Epidermal melanocyte (primary cell): Measurements from ENCODE around the gene NOX3.

Experiments
- DNase-seq: peaks from one replicate; pipeline ENCODE4 v3.0.0; 2011; ENCODE audit warnings: low spot score; ENCODE audit not compliant: insufficient read length

The NOX3 gene

DNA sequence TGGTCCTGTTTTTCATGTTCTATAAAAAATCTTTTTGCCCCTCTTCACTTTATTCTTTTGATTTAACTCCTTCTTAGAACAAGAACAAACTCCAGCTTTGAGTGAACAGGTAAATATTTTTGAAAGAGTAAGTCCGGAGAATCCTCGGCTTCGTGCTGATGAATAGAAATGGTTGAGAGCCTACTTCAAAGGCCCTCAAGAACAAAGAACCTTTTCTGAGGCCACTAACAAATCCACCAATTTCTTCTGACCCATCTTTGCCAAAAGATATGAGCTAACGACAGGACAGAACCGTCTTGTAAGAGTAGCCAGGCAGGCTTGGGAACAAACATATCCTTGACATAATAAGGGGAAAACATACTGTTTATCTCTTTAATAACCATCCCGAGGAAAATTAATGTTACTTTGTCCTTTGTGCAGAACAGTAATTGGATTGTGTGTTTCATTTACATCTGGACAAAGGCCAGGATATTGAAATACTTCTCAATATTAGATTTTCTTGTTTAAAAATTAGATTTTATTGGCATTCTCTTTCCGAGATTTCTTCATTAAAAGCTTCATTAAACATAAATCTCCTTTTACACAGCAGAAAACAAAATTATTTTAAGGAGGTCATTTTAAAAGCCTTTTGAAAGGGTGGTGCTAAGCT is 52.9 kb downstream of the NOX3 start:
- DNase-seq, result no peak

DNA sequence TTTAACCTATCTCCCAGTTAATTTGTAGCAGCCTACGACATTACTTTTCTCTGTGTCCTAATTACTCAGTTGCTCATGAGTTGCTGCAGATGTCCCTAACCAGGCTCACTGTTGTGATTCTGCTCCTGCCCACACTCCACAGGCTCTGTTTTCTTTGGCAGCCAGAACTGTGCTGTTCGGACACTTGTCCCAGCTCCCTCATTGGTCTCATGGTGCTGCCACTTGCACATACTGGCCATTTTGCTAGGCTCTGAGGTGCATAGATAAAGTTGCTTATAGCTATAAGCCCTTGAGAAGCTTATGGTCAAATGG is 55.0 kb downstream of the NOX3 start:
- no peak for DNase-seq

DNA sequence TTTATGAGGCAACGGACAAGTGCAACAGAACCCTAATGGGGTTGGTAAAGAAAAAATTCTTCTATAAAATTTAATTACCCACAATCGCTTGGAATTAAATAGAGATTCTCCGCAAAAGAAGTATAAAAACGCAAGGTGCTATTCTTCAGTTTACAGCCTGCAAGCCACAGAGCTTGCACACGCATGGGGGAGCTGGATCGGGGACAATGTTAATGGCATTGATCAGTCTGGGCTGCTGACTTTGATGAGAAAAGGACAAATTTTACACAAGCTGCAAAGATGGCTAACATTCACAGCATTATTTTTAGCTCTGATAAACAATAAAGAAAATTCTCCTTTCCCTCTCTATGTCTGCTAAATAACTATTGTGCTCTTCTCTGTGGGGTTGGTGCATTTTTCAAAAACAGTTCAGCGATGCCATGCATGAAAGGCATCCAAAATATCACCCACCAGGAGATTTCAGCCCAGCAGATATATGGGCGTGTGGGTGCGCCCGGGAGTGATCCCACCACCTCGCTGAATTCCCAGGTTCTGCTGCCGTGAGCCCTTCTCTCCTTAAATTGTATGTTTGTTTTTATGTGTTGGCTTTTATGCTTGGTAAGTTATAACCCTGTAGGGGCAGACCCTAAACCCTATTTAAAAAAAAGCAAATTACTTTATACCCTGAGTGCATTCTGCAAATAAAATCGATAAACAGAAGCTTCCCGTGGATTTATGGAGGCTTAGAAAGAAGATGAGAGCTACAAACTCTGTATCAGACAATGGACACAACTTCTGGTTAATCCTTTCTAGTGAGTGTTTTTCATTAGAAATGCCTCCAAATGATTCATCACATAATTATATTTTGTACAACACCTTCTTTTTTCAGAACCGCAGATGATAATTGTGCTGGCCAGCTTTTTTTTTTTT is 55.6 kb downstream of the NOX3 start:
- no peak for DNase-seq

GRCh38 chr6:155399062-155399744 is 56.4 kb downstream of the NOX3 start:
- DNase-seq, result no peak

DNA sequence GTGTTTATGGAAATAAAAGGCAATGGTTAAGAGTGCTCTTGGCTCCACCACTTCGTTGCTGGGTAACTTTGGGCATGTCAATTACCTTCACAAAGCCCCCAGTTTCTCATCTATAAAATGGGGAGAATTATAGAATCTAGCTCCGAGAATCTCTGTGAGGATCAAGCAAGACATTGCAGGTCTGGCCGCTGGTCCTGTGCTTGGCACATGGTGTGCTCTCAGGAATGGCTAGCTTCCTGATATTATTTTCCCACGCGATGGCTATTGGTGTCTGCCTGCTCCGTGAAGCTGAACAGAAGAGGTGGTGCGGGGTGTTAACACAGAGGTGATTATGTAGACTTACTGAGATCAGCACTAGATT is 57.0 kb downstream of the NOX3 start:
- no peak for DNase-seq

DNA sequence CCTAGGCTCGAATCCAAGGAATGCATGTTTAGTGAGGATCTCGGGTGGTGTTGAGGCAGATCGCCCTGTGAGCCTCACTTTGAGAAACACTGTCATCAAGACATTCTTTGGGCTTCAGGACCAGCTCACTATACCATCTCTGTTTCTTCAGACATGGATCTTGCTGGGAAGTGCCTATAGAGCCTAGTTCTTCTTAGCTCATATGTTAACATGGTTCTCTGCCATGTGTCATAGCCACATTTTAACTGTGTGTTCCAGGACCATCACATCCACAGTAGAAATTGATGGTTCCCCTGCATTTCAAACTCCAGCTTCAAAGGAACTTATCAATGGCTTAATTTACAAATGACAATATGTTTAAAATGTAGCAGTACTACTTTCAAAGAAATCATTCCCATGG is 57.4 kb downstream of the NOX3 start:
- DNase-seq, result no peak

- no peak for DNase-seq
These were observed 58.4 kb downstream of the NOX3 start for GRCh38 chr6:155397172-155397705.

DNA sequence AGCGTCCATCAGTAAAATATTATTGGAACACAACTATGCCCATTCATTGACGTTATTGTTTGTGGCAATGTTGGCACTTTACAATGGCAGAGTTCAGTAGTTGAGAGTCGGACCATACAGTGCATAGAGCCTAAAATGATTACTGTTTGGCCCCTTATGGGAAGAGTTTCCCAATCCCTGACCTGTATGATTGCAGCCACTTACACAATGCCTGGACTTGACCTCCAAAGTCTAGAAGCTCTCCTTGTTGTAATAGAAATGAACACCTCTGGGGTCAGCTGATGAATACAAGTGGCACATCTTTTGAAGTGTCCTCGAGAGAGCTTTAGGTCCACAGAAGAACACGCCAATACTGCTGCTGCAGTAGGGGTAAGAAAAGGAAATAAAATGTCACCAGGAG is 59.0 kb downstream of the NOX3 start:
- no peak for DNase-seq

- no peak for DNase-seq
These were observed 60.3 kb downstream of the NOX3 start for GRCh38 chr6:155395339-155395738.

DNA sequence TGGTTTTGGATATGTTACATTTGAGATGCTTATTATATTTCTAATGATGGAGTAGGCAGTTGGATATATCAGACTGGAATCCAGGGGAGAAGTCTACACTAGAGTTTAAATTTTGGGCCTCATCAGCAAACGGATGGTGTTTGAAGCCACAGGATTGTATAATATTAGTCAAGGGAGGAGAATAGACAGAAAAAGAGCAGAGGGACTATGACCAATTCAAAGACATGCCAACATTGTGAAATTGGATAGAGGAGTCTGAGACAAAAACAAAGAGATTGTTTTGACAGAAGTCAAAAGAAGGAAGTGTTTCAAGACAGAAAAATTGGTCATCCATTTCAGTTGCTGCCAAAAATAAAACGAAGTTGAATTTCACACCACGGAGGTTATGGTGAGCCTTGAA is 66.5 kb downstream of the NOX3 start:
- DNase-seq, result no peak

- DNase-seq, result no peak
These were observed 67.0 kb downstream of the NOX3 start for GRCh38 chr6:155388591-155388990.

DNA sequence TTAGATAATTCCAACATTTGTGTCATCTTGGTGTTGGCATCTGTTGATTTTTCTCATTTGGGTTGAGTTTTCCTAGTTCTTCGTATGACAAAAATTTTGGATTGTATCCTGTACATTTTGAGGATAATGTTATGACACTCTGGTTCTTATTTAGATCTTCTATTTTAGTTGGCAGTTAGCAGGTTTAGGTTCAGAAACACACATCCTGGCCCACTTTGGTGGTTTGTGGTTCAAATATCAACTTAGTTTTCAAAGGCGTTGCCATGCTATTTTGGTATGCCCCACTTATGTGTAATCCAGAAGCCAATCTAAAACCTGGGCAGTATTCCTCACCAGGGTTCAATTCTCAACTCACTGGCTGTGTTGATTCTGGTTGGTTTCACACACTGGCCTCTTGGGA is 68.2 kb downstream of the NOX3 start:
- no peak for DNase-seq

GRCh38 chr6:155384321-155384952 is 71.2 kb downstream of the NOX3 start:
- DNase-seq, result no peak

GRCh38 chr6:155383913-155384312 is 71.7 kb downstream of the NOX3 start:
- DNase-seq, result no peak

- no peak for DNase-seq
These were observed 73.3 kb downstream of the NOX3 start for GRCh38 chr6:155382338-155382685.

DNA sequence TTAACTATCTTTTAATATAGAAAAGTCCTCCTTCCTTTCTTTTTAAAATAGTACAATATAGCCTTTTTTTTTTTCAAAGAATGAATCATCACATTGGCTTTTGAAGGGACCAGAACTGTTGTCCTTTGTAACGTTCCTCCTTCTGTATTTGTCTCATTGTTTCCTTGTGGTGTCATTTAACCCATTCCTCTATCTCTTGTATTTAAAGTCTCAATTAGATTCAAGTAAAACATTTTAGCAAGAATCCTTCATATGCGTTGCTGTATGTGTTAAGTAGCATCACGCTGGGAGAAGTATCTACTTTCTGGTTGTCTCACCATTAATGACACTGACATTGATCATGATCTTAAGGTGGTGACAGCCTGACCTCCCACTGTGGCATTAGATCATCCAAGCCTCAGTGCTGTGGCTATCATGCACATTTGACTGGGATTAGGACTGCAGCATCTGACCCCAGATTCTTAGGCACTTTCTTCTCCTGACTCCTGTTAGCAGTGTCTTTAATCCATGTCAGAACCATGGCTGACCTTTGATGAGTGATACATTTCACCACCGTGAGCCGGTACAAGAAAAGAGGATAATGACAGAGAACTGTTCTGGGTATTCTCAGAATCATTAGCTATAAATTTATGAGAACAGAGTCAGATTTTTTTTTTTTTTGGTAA is 73.8 kb downstream of the NOX3 start:
- no peak for DNase-seq

DNA sequence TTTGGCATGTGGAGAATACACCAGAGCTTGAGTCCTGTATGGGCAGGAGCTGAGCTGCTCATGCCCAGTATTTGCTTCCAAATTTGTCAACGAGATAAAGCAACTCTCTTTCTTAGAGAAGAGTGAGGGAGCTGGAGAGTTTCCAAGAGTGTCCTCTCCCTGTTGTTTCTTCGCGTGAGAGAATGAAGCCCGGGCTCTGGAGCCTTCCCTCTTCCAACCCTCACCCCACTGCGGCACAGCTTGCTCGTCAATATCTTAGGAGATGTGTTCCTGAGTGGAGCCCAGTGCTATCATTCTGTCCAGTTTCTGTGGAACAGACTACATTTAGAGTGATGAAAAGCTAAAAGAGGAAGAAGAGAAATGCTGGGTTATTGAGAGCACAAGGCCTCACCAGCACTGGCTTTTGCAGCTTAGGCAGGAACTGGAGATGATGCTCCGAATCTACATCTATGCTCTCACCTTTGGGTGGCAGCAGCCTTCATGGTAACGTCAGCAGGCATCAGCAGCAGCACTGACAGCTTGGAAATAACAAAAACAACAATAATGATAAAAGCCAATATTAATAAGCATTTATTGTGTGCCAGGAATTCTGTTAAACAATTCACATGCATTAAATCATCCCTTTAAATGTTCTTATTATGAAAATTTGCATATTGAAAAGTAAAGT is 74.8 kb downstream of the NOX3 start:
- no peak for DNase-seq

- DNase-seq, result no peak
These were observed 76.9 kb downstream of the NOX3 start for GRCh38 chr6:155378724-155379123.

- DNase-seq, result no peak
These were observed 77.4 kb downstream of the NOX3 start for GRCh38 chr6:155378276-155378675.

DNA sequence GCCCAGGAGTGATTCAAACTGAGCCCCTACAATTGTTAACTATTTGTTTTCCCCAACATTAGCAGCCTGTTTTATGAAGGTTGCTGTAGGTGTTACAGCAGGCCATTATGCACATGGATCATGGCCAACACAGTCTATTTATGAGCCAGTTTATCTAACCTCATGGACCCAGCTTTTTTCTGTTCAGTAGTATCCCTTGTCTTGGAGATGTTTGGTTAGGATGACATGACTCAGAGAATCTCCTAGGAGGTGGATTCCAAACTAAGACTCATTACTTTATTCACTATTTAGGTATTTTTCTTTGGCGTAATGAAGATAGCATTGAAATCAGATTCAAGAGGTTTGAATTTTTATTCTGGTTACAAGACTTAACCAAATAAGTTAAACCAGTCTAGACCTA is 78.6 kb downstream of the NOX3 start:
- DNase-seq, result no peak

GRCh38 chr6:155375801-155376200 is 79.8 kb downstream of the NOX3 start:
- no peak for DNase-seq
